ENCODE measurements around the gene TRIM69.

Gene TRIM69

GRCh38 chr15:44810237-44810636 lies 73.9 kb downstream of the TRIM69 start:
- peaks cover 48% of the 10 kb centered on the region for H3K27me3 Mint-ChIP-seq (ENCODE audit: low read depth, poor library complexity)
- TF ChIP-seq CTCF (IDR thresholded peaks at IDR 0.05), result no peak
- DNase-seq, result no peak

GRCh38 chr15:44811337-44811736 lies 75.0 kb downstream of the TRIM69 start:
- TF ChIP-seq CTCF (IDR thresholded peaks at IDR 0.05), result no peak
- no peak for DNase-seq
- H3K9me3 Mint-ChIP-seq, result no peaks in the 10 kb centered on the region

More at GRCh38 chr15:44810237-44810636, 73.9 kb downstream of the TRIM69 start:
- Mint-ChIP-seq H3K4me1 (no peaks in the 10 kb centered on the region), H3K27ac (no peak overlapping the region), H3K36me3 (ENCODE audit: low read depth) (no peaks in the 10 kb centered on the region), H3K9me3 (no peaks in the 10 kb centered on the region), H3K4me3 (no peak overlapping the region)

GRCh38 chr15:44812029-44812517 lies 75.7 kb downstream of the TRIM69 start:
- Mint-ChIP-seq H3K4me1 (no peaks in the 10 kb centered on the region), H3K4me3 (no peak overlapping the region)

More at GRCh38 chr15:44811337-44811736, 75.0 kb downstream of the TRIM69 start:
- peaks cover 42% of the 10 kb centered on the region for H3K27me3 Mint-ChIP-seq (ENCODE audit: low read depth, poor library complexity)
- no peaks in the 10 kb centered on the region for H3K4me1 Mint-ChIP-seq
- no peaks in the 10 kb centered on the region for H3K36me3 Mint-ChIP-seq (ENCODE audit: low read depth)
- H3K4me3 Mint-ChIP-seq, result no peak overlapping the region
- H3K27ac Mint-ChIP-seq, result no peak overlapping the region

GRCh38 chr15:44813231-44813630 lies 76.9 kb downstream of the TRIM69 start:
- no peak for TF ChIP-seq CTCF (IDR thresholded peaks at IDR 0.05)
- Mint-ChIP-seq H3K27me3 (ENCODE audit: low read depth, poor library complexity) (peaks cover 30% of the 10 kb centered on the region), H3K4me1 (no peaks in the 10 kb centered on the region), H3K27ac (no peak overlapping the region), H3K4me3 (no peak overlapping the region), H3K9me3 (no peaks in the 10 kb centered on the region), H3K36me3 (ENCODE audit: low read depth) (no peaks in the 10 kb centered on the region)
- DNase-seq, result no peak

More at GRCh38 chr15:44812029-44812517, 75.7 kb downstream of the TRIM69 start:
- H3K36me3 Mint-ChIP-seq (ENCODE audit: low read depth), result no peaks in the 10 kb centered on the region
- H3K27ac Mint-ChIP-seq, result no peak overlapping the region
- peaks cover 38% of the 10 kb centered on the region for H3K27me3 Mint-ChIP-seq (ENCODE audit: low read depth, poor library complexity)
- H3K9me3 Mint-ChIP-seq, result no peaks in the 10 kb centered on the region
- TF ChIP-seq CTCF (IDR thresholded peaks at IDR 0.05), result no peak
- no peak for DNase-seq

Data from nephron progenitor cell (in vitro differentiated cells).